ENCODE data around the gene SUCLG1.

DNA sequence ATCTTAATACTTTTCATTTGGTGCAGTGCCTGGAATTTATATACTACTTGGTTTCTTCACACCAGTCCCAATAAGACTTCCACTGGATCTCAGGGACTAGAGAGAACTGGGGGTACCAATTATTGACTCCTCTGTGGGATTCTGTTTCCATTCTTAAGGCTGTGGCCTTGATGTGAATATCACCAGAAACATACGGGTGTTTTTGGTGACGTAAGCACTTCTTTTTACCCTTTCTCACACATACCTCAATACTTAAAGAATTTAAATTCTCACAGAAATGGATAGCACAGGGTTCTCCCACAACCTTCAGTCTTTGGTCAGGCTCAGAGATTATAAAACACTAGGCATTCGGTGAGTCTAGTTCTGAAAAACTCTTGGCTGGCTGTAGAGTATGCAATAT is 84.1 kb downstream of the SUCLG1 start:
- TF ChIP-seq, protein P1, sequence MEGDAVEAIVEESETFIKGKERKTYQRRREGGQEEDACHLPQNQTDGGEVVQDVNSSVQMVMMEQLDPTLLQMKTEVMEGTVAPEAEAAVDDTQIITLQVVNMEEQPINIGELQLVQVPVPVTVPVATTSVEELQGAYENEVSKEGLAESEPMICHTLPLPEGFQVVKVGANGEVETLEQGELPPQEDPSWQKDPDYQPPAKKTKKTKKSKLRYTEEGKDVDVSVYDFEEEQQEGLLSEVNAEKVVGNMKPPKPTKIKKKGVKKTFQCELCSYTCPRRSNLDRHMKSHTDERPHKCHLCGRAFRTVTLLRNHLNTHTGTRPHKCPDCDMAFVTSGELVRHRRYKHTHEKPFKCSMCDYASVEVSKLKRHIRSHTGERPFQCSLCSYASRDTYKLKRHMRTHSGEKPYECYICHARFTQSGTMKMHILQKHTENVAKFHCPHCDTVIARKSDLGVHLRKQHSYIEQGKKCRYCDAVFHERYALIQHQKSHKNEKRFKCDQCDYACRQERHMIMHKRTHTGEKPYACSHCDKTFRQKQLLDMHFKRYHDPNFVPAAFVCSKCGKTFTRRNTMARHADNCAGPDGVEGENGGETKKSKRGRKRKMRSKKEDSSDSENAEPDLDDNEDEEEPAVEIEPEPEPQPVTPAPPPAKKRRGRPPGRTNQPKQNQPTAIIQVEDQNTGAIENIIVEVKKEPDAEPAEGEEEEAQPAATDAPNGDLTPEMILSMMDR (IDR thresholded peaks at IDR 0.05): no peak
- TF ChIP-seq POLR2A (IDR thresholded peaks at IDR 0.05): no peak

All from testis (tissue), 2 donors.